GM11168 (cell line): ENCODE data around the gene ZNF185.
"Not testable (repeated sequence)": the region's sequence is repeated elsewhere in the genome, so short reads cannot be mapped to it uniquely, and the experiment has no call there.

Experiments used
- in situ Hi-C: fragments of 300-500 bp; cut with MboI; formaldehyde crosslinking; loops from one replicate; pipeline ENCODE4 v1.12.0; 2022; ENCODE audit warnings: low sequenced_read_pairs; ENCODE audit not compliant: unreplicated experiment

The ZNF185 gene

GRCh38 chrX:152893980-152894610 is 3.8 kb upstream of the ZNF185 start:
- in situ Hi-C loops: no loop called here

DNA sequence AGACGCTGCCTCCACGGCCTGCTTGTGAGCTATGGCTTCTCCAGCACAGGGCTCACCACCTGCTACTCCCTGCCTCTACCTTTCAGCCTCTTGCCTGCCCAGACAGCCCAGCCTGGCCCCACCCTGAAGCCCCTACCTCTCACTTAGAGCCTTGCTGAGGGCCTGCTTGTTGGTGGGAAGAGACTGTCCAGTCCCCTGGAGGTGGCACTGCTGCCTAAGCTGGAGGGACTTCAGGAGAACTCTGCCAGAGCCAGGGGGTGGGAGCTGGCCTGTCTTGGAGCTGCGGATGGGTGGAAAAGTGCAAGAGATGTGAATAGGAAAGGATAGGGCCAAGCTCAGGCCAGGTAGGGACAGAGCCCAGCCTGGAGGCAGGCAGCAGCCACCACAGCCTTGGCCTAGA is 2.7 kb upstream of the ZNF185 start:
- in situ Hi-C loops: no loop called here

- in situ Hi-C loops: no loop called here
These were observed 2.0 kb upstream of the ZNF185 start for GRCh38 chrX:152895724-152896420.

GRCh38 chrX:152896450-152896849 is 1.4 kb upstream of the ZNF185 start:
- in situ Hi-C loops: no loop called here

DNA sequence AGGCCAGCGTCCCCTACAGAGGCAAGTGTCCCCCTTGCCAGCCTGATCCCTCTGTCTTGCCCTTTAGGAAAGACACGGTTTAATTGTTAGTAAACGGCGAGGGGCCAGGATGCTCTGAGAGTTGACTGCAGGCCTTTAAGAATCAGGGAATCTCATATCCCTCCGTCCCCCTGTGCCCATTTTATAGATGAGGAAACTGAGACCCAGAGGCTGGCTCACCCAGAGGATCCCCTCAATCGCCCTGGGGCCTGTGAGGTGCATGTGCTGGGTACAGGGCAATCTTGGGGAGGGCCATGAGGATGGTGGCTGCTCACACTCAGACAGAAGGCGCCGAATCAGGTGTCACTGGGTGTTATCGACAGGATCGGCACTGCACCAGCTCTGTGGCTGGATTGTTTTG is 575 bp downstream of the ZNF185 start:
- in situ Hi-C loops: no loop called here

GRCh38 chrX:152899111-152899873 is 1.4 kb downstream of the ZNF185 start:
- in situ Hi-C loops: no loop called here

GRCh38 chrX:152899874-152900719 is 2.2 kb downstream of the ZNF185 start:
- in situ Hi-C loops: no loop called here

GRCh38 chrX:152900937-152901445 is 3.1 kb downstream of the ZNF185 start:
- in situ Hi-C loops: no loop called here

- in situ Hi-C loops: no loop called here
These were observed 4.1 kb downstream of the ZNF185 start for GRCh38 chrX:152901816-152902501.

- in situ Hi-C loops: no loop called here
These were observed 4.6 kb downstream of the ZNF185 start for GRCh38 chrX:152902502-152902820.

DNA sequence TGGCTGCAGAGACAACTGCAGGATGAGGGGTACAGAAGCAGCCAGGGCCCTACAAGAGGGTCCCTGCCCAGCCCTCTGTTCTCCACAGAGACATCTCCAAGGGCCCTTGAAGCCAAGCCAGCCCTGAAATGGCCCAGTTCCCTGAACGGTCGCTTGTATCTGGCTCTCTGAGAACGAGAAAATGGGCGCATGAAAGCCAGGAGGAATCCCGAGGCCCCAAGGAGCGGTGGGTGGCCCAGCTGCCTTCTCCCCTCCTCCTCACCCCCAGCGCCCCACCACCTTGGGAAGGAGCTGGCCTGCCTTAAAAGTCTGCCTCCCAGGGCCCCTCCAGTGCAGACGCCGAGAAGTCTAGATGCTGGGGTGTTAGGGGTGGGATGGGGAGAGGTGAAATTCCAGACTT is 5.7 kb downstream of the ZNF185 start:
- in situ Hi-C loops: no loop called here

DNA sequence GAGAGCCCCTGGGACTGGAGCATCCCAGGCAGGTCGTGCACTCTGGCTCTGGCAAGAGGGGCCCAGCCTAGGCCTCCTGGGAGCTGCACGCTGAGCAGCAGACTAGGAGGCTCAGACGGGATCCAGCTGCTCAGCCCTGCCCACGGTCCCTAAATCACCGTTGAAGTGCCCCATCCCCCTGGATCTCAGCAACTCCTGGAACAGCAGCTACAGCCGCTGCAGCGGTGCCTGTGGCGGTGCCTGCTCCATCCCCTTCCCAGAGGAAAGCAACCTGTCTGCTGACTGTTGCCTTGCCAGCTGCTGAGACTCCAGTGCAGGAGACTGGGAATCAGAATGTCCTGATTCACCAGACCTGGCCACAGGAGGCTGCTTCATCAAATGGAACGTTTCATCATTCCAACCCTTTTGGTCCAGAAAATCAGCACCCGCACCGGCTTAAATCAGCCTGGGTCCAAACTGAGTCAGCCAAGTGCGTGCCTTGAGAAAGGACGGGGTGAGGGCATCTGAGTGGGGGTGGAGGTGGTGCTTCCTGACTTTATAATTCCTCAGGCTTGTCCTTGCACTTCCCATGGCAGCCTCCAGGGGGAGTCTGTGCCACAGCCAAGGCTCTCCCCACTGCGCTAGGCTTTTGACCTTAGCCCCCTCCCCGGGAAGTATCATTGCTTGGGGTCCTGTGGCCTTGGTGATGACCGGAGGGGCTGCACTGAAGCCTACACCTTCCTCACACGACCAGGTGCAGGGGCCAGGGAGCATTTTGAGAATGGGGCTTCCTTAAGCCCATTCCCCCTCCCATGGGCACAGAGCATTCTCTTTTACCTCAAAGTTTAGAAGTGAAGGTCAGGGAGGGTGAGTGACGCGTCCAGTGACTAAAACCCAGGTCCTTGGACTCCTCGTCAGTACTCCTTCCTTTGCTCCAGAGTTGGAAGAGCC is 6.5 kb downstream of the ZNF185 start:
- in situ Hi-C loops: no loop called here

- in situ Hi-C loops: no loop called here
These were observed 7.2 kb downstream of the ZNF185 start for GRCh38 chrX:152905081-152905420.

DNA sequence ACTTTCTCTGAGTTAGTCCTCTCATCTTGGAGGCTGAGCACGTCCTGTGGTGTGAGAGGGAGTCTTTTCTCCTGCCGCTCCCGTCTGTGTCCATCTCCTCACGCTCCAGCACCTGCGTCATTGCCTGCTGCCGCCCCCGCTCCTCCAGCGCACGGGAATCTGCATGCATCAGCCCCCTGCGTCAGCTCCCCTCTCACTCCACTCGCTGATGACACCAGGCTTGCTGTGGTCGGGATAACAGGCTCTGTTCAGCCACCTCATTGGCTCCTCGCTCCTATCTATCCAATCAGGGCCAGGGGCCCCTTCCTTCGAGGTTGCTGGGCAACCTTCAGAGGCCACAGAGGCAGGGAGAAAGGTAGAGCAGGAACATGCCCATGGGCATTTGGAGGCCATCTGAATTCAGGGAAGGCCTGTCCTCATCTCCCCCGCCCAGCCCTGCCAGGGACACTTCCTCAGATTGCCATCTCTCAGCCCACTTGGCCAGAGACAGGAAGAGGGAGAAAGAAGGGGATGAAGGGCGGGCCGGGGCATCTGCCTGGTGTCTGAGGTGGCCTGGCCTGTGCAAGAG is 9.3 kb downstream of the ZNF185 start:
- in situ Hi-C loops: no loop called here

DNA sequence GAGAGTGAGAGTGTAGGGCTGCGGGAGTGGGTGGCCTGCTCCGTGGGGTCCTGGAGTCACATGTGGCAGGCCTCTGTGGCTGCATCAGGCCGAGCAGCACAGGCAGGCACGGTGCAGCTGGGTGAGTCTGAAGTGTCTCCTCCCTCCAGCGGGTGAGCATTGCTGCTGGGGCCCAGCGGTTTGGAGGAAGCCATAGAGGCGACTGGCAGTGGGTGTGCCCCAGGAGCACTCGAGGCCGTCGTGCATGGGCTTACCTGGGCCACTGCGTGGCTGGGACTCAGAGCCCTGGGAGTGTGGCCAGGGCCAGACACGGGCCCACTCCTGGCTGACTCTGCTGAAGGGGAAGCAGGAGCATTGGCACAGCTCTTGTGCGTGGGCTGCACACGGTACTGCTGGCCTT is 10.6 kb downstream of the ZNF185 start:
- in situ Hi-C loops: no loop called here

DNA sequence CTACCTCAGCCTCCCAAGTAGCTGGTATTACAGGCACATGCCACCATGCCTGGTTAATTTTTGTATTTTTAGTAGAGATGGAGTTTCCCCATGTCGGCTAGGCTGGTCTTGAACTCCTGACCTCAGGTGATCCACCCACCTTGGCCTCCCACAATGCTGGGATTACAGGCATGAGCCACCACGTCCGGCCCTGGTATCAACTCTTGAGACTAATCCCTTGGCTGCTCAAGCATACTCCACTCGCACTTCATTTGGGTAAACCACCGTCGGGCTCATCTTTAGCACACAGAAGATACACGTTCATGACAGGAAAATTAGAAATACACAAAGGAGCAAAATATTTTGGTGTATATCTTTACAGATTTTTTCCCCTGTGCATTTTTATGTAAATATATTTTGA is 12.2 kb downstream of the ZNF185 start:
- in situ Hi-C loops: not testable (repeated sequence)

DNA sequence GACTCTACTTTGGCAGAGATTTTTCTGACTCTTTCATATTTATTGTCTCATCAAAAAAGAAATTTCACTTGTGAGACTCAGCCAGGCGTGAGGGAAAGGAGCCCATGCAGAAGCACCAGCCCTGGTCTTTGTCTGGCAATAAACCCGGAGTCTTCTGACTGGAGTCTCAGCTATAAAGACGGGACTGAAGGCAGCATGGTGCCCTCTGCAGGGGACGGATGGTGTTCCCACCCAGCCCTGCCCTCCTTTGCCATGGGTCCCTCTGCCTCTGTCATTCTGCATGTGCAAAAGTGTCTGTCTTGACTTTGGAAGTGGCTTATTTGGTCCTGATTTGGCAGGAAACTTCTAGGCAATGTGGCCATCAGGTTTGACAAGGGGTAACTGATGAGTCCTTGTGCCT is 14.2 kb downstream of the ZNF185 start:
- in situ Hi-C loops: no loop called here

- in situ Hi-C loops: no loop called here
These were observed 14.8 kb downstream of the ZNF185 start for GRCh38 chrX:152912641-152913040.

- in situ Hi-C loops: no loop called here
These were observed 15.5 kb downstream of the ZNF185 start for GRCh38 chrX:152913346-152913745.
